IPS-18a (cell line): ENCODE results near the gene ERN1.

Source experiments
- H3K27ac ChIP-seq: one replicate; pipeline ENCODE4 v1.5.1; 2013; ENCODE audit warnings: low read length
- H3K27me3 ChIP-seq: one replicate; pipeline ENCODE4 v1.6.1; 2013; ENCODE audit warnings: mild to moderate bottlenecking, low read length; ENCODE audit not compliant: control insufficient read depth, insufficient read depth
- H3K36me3 ChIP-seq: one replicate; pipeline ENCODE4 v1.6.1; 2013; ENCODE audit warnings: low read depth, low read length; ENCODE audit not compliant: control insufficient read depth
- H3K4me1 ChIP-seq: one replicate; pipeline ENCODE4 v1.6.1; 2013; ENCODE audit warnings: low read depth, low read length; ENCODE audit not compliant: control insufficient read depth
- H3K4me3 ChIP-seq: one replicate; pipeline ENCODE4 v1.5.1; 2013; ENCODE audit warnings: low read length
- H3K9ac ChIP-seq: one replicate; pipeline ENCODE4 v1.6.1; 2013; ENCODE audit warnings: mild to moderate bottlenecking, low read length, moderate library complexity
- H3K9me3 ChIP-seq: one replicate; pipeline ENCODE4 v1.6.1; 2013; ENCODE audit warnings: low read depth, low read length; ENCODE audit not compliant: control insufficient read depth

ERN1 gene

DNA sequence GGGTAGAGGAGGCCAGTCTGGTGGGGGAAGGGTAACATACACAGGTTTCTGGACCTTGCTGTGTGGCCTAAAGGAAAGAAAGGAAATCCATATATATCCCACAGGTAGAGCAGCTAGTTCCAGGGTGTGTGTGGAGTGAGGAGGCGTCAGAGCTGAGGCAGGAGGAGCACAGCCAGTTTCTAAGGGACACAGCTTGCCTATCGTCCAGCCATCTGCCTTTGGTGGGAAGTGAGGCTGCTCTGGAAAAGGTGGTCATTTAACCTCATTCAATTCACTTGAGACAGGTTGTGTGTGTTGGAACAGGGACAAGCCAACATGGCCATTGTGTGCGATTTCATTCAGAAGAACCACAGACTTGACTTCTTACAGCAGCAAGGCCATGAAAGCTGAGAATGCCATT lies 36.9 kb upstream of the ERN1 start:
- no peak overlapping the region for H3K9ac ChIP-seq
- H3K27ac ChIP-seq, result no peak overlapping the region
- H3K27me3 ChIP-seq, result no peaks in the 10 kb centered on the region
- H3K4me3 ChIP-seq, result no peak overlapping the region
- H3K36me3 ChIP-seq, result no peaks in the 10 kb centered on the region
- no peaks in the 10 kb centered on the region for H3K9me3 ChIP-seq
- H3K4me1 ChIP-seq, result no peaks in the 10 kb centered on the region

DNA sequence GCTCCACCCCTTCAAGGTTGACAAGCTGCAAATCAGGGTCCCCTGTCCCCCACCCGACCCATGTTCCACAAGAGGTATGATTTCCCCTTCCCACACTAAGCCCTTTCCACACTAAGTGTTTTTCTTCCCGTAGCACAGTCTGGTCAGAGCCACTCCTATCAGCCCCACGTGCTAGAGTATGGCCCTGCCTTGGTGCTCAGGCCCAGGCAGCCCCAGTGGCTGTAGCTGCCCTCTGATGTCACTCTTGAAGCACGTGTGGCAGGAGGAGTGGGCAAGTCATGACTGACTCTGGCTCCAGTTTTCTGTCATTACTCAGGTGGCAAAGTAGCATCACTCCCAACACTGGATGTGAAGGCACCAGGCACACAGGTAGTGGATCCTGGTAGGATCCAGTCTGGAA lies 35.4 kb upstream of the ERN1 start:
- H3K36me3 ChIP-seq, result no peaks in the 10 kb centered on the region
- H3K9me3 ChIP-seq, result no peaks in the 10 kb centered on the region
- H3K9ac ChIP-seq, result no peak overlapping the region
- no peak overlapping the region for H3K27ac ChIP-seq
- H3K4me1 ChIP-seq, result no peaks in the 10 kb centered on the region
- no peak overlapping the region for H3K4me3 ChIP-seq
- H3K27me3 ChIP-seq, result no peaks in the 10 kb centered on the region

DNA sequence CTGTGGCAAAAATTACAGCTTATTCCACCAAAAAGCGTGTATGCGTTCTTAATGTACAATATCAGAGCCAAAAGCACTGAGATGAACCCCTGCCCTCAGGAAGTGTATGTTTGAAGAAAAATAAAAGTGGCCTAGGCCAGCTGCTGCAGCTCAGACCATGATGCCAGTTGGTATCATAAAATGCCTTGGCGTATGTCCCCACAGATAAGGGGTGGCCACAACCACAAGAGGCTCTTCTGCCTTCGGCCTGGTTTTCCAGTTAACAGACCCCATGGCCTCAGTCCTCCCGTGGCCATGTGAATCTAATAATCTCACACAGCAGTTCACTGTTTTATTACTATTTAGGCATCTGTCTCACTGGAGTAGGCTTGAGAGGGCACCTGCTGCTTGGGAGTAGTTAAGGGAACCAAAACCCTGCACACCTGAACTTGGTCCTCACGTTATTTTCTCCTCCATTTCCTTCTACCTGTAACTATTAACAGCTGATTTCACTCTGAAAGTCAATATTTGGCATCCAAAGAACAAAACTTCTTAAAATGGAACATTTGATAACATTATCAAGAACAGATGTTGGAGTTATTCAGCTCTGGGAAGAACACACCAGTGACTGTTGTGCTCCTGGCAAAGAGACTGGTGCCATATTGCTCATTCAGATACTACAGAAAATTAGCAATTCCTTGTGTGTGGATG lies 34.8 kb upstream of the ERN1 start:
- H3K36me3 ChIP-seq, result no peaks in the 10 kb centered on the region
- no peak overlapping the region for H3K4me3 ChIP-seq
- no peak overlapping the region for H3K9ac ChIP-seq
- H3K4me1 ChIP-seq, result no peaks in the 10 kb centered on the region
- no peaks in the 10 kb centered on the region for H3K27me3 ChIP-seq
- no peak overlapping the region for H3K27ac ChIP-seq
- no peaks in the 10 kb centered on the region for H3K9me3 ChIP-seq

DNA sequence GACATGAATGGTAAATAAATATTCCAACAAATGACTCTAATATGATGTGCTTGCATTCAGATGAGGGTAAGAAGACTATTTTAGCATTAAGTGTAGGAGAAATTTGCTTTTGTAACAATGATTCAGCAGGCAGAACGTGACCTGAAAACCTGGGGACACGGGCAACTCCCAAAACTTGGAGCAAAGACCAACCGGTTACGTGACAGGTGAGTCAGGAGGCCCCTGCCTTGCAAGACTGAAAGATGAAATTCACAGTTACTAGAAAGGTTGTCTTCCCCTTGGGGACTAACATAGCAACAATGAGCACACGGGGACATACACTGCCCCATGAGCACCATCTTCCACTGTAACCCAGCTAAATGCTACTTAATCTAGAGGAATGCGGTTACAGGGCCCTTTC lies 33.5 kb upstream of the ERN1 start:
- no peak overlapping the region for H3K4me3 ChIP-seq
- no peaks in the 10 kb centered on the region for H3K27me3 ChIP-seq
- no peaks in the 10 kb centered on the region for H3K36me3 ChIP-seq
- H3K4me1 ChIP-seq, result no peaks in the 10 kb centered on the region
- H3K9ac ChIP-seq, result no peak overlapping the region
- H3K27ac ChIP-seq, result no peak overlapping the region
- no peaks in the 10 kb centered on the region for H3K9me3 ChIP-seq

DNA sequence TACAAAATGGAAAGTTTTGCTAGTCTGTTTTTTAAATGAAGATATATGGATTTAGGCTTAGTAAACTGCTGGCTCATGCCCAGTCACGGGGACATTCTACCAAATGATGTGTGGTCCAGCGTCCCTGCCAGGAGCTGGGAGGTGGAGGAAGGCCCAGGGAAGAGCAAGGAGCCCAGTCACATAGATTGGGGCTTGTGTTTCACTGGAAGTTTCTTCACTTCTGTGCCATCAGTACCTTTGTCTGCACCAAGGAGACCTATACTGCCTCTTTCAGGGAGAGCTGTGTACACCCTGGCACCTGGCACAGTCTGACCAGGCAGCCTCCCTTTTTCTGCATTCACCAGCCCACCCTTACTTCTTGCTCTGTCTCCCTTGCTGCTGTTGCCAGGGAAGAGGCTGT lies 32.6 kb upstream of the ERN1 start:
- Histone ChIP-seq H3K9me3 (no peaks in the 10 kb centered on the region), H3K4me1 (peaks cover 4% of the 10 kb centered on the region), H3K4me3 (no peak overlapping the region), H3K27me3 (no peaks in the 10 kb centered on the region), H3K36me3 (no peaks in the 10 kb centered on the region), H3K9ac (no peak overlapping the region), H3K27ac (no peak overlapping the region)

DNA sequence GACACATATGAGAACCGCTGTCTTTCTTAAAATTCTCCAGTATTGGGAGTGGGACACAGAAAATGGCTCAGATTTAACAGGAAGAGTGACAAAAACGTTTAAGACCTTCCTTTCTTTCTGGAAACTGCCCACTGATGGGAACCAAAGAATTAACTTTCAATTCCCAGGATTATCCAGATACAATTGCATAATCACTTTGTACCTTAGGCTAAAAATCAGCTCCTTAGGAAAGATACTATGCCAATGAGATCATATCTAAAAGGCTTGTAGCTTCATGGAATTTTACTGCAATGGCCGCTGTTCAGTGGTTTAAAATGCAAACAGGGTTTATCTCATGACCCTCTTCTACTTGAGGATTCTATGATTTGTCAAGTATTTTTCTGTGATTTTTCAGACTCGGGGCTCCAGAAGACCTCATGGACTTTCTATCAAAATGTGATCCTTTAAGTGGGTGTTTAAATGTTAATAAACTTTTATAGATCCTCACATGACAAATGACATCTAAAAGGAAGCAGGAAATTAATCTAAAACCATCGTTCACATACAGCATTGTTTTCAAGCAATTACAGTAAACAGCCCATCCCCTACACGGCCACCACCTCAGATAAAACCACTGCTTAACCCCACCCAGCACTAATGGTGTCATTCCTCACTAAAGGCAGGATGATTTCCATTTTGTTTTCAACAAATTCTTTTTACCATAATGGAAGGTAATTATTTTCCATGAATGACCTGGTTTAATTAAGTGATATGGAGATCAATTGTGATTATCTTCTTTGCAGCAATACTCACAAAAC lies 31.6 kb upstream of the ERN1 start:
- no peaks in the 10 kb centered on the region for H3K9me3 ChIP-seq
- H3K36me3 ChIP-seq, result no peaks in the 10 kb centered on the region
- no peak overlapping the region for H3K27ac ChIP-seq

DNA sequence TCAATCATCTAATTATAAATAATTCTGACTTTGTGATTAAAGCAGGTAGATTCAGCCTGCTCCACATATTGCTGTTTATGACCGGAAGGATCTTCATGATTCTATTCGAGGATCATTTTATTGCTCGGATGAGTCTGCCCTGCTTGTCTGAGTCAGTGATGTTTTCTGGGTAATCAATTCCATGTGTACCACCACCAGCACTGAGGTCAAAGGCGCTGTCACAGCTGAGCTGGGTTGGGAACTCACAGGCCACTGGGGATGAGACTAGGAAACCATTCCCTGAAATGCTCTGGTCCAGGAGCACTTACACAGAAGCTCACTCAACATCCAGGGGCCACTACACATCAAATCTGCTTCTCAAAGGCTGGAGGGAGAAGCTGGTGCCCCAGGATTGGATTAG lies 30.4 kb upstream of the ERN1 start:
- Histone ChIP-seq H3K27ac (no peak overlapping the region), H3K36me3 (no peaks in the 10 kb centered on the region), H3K4me1 (peaks cover 7% of the 10 kb centered on the region), H3K9ac (no peak overlapping the region), H3K4me3 (no peak overlapping the region), H3K27me3 (no peaks in the 10 kb centered on the region), H3K9me3 (no peaks in the 10 kb centered on the region)

More for the DNA sequence above, 31.6 kb upstream of the ERN1 start:
- H3K4me1 ChIP-seq, result peaks cover 4% of the 10 kb centered on the region
- H3K27me3 ChIP-seq, result no peaks in the 10 kb centered on the region
- no peak overlapping the region for H3K9ac ChIP-seq
- no peak overlapping the region for H3K4me3 ChIP-seq

DNA sequence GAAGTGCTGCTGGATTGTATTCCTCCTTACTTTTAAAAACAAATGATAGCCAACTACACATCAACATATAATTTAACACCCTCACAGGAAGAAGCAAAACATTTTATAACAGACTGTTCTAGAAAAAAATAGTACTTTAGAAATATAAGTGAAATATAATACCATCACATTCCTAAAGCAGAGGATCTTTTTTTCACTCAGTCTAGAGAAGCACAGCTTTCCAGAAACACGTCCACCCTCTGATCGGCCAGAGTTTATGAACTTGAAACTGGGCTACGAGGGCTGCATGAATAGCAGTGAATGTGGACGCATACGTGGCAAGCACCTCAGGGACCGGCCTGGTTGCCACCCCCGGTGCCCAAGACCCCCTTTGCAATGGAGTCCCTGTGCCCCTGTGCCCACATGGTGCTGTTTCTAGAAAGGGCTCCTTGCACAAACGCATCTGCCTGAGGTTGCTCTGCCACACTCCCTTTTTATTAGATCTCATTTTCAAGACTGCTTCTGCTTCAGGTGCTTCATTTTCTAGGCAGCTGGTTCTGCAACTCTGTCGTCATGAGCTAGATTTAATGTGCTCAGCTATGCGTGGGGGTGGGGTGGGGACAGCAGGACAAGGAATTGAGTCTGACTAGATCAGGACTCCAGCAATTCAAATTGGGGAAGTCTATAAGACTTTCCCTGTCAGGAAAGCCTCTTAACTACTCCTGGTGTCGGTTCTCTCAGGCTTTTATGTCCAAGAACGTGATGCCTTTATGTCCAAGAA lies 29.1 kb upstream of the ERN1 start:
- Histone ChIP-seq H3K9ac (no peak overlapping the region), H3K27me3 (no peaks in the 10 kb centered on the region), H3K4me1 (peaks cover 7% of the 10 kb centered on the region), H3K9me3 (no peaks in the 10 kb centered on the region), H3K4me3 (no peak overlapping the region), H3K36me3 (no peaks in the 10 kb centered on the region), H3K27ac (no peak overlapping the region)

DNA sequence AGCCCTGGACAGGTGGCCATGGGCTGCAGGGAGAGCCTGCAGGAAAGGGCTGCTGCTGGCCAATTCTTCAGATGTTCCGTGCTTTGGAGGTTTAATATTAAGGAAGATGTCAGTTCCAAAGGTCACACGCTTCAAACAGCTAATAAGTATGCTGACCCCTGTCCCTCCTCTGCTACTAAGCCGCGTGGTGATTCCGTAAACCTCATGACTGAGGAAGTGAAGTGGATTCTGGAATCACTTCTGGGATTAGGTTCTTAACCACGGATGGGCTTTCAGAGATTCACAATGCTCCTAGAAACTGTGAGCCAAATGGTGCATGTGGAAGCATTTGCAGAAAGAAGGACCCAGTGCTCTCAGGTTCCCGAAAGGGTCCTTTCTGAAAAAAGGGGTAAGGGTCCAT lies 28.5 kb upstream of the ERN1 start:
- peaks cover 7% of the 10 kb centered on the region for H3K4me1 ChIP-seq
- no peaks in the 10 kb centered on the region for H3K27me3 ChIP-seq
- H3K9ac ChIP-seq, result no peak overlapping the region
- no peak overlapping the region for H3K4me3 ChIP-seq
- H3K27ac ChIP-seq, result no peak overlapping the region
- H3K36me3 ChIP-seq, result no peaks in the 10 kb centered on the region
- no peaks in the 10 kb centered on the region for H3K9me3 ChIP-seq

DNA sequence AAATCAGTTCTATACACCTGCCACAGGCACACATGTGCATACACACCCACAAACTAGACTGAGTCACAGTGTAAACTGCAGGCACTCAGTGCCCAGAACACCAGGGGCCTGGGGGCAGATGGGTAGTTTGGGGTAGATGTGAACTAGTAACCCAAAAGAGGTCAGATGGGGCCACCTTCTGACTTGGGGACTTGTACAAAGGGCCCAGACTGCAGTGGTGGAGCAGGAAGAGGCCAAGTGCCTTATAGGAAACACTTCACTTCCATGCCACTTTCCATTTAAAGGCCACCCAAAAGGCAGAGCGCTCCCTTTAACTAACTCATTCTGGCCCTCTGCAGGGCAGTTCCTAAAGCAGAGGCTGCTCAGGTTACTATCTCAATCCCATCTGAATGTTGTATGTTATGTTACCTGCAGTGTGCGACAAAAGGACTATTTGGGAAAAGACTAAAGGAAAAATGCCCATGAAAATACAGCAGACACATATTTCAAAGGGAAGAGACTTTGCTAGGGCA lies 27.8 kb upstream of the ERN1 start:
- no peaks in the 10 kb centered on the region for H3K27me3 ChIP-seq
- H3K4me3 ChIP-seq, result no peak overlapping the region
- peaks cover 7% of the 10 kb centered on the region for H3K4me1 ChIP-seq
- no peak overlapping the region for H3K27ac ChIP-seq
- no peaks in the 10 kb centered on the region for H3K9me3 ChIP-seq
- no peak overlapping the region for H3K9ac ChIP-seq
- no peaks in the 10 kb centered on the region for H3K36me3 ChIP-seq

DNA sequence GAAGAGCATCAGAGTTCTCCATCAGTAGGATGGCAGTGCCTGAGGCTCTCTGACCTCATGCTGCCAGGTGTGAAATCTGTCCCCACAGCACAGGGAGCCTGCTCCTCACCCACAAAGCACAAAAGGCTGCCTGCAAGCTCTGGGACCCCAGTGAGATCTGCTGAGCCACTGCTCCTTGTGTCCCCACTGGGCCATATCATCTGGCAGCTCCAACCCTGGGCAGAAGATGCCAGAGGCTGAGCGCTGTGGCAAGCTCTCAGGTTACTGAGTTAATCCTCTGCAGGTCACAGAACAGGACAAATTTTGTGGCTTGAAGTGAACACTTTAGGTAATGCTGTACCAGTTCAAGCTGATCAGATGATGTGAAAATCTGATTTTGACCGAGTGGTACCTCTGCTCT lies 26.7 kb upstream of the ERN1 start:
- H3K9me3 ChIP-seq, result no peaks in the 10 kb centered on the region
- no peak overlapping the region for H3K4me3 ChIP-seq
- H3K4me1 ChIP-seq, result peaks cover 7% of the 10 kb centered on the region
- no peaks in the 10 kb centered on the region for H3K27me3 ChIP-seq
- no peaks in the 10 kb centered on the region for H3K36me3 ChIP-seq
- no peak overlapping the region for H3K27ac ChIP-seq
- no peak overlapping the region for H3K9ac ChIP-seq
